ENCODE results near the gene USP40. TPM values are rescaled to one million over a fixed set of nuclear protein-coding genes. Genes with fewer than 3 reads are reported as not detected.

The USP40 gene
- total and polyA plus RNA-seq, 2 experiments from 2014 or later, result 5.7 to 11.7 TPM

GRCh38 chr2:233439191-233439590 is 127.4 kb downstream of the USP40 start (continued):
- TF ChIP-seq, protein P1, sequence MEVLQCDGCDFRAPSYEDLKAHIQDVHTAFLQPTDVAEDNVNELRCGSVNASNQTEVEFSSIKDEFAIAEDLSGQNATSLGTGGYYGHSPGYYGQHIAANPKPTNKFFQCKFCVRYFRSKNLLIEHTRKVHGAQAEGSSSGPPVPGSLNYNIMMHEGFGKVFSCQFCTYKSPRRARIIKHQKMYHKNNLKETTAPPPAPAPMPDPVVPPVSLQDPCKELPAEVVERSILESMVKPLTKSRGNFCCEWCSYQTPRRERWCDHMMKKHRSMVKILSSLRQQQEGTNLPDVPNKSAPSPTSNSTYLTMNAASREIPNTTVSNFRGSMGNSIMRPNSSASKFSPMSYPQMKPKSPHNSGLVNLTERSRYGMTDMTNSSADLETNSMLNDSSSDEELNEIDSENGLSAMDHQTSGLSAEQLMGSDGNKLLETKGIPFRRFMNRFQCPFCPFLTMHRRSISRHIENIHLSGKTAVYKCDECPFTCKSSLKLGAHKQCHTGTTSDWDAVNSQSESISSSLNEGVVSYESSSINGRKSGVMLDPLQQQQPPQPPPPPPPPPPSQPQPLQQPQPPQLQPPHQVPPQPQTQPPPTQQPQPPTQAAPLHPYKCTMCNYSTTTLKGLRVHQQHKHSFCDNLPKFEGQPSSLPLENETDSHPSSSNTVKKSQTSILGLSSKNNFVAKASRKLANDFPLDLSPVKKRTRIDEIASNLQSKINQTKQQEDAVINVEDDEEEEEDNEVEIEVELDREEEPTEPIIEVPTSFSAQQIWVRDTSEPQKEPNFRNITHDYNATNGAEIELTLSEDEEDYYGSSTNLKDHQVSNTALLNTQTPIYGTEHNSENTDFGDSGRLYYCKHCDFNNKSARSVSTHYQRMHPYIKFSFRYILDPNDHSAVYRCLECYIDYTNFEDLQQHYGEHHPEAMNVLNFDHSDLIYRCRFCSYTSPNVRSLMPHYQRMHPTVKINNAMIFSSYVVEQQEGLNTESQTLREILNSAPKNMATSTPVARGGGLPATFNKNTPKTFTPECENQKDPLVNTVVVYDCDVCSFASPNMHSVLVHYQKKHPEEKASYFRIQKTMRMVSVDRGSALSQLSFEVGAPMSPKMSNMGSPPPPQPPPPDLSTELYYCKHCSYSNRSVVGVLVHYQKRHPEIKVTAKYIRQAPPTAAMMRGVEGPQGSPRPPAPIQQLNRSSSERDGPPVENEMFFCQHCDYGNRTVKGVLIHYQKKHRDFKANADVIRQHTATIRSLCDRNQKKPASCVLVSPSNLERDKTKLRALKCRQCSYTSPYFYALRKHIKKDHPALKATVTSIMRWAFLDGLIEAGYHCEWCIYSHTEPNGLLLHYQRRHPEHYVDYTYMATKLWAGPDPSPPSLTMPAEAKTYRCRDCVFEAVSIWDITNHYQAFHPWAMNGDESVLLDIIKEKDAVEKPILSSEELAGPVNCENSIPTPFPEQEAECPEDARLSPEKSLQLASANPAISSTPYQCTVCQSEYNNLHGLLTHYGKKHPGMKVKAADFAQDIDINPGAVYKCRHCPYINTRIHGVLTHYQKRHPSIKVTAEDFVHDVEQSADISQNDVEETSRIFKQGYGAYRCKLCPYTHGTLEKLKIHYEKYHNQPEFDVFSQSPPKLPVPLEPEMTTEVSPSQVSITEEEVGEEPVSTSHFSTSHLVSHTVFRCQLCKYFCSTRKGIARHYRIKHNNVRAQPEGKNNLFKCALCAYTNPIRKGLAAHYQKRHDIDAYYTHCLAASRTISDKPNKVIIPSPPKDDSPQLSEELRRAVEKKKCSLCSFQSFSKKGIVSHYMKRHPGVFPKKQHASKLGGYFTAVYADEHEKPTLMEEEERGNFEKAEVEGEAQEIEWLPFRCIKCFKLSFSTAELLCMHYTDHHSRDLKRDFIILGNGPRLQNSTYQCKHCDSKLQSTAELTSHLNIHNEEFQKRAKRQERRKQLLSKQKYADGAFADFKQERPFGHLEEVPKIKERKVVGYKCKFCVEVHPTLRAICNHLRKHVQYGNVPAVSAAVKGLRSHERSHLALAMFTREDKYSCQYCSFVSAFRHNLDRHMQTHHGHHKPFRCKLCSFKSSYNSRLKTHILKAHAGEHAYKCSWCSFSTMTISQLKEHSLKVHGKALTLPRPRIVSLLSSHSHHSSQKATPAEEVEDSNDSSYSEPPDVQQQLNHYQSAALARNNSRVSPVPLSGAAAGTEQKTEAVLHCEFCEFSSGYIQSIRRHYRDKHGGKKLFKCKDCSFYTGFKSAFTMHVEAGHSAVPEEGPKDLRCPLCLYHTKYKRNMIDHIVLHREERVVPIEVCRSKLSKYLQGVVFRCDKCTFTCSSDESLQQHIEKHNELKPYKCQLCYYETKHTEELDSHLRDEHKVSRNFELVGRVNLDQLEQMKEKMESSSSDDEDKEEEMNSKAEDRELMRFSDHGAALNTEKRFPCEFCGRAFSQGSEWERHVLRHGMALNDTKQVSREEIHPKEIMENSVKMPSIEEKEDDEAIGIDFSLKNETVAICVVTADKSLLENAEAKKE (CRISPR knock-in tag; IDR thresholded peaks at IDR 0.05), result no peak
- TF ChIP-seq ZNF114 (CRISPR knock-in tag; IDR thresholded peaks at IDR 0.05), result no peak

DNA sequence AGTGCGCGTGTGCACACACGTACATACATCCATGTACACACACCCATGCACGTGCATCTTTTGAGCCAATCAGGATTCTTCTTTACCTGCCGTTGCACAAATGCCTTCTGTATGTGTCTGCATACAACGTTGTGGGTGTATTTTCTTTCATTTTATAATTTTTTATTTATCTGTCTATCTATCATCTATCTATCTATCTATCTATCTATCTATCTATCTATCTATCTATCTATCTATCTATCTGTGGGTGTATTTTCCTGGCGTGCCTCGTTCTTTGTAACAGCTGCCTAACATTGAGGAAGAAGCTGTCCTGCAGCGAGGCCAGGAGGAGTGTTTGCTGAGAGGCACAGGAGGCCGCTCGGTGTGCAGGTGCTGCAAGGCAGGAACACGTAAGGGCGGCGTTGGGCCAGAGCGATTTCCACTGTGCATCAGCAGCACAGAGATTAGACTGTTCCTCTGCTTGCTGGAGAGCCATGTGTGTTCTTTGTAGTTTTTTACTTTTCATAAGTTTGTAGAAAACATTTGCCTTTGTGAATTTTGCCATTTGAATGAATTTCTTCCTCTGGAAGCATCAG is 127.9 kb downstream of the USP40 start:
- Histone ChIP-seq H3K4me1 (ENCODE audit: insufficient read depth) (no peaks in the 10 kb centered on the region), H3K27ac (ENCODE audit: low read depth) (no peak overlapping the region), H2AFZ (no peak overlapping the region), H3K4me3 (no peak overlapping the region), H3K36me3 (ENCODE audit: insufficient read depth) (no peaks in the 10 kb centered on the region), H3K79me2 (replicated peaks; ENCODE audit: insufficient read depth) (no peaks in the 10 kb centered on the region), H4K20me1 (replicated peaks; ENCODE audit: insufficient read depth) (no peaks in the 10 kb centered on the region), H3K9me2 (ENCODE audit: insufficient read depth) (no peaks in the 10 kb centered on the region), H3K4me2 (no peak overlapping the region), H3K27me3 (ENCODE audit: insufficient read depth) (no peaks in the 10 kb centered on the region), H3F3A (replicated peaks; ENCODE audit: low read depth) (no peaks in the 10 kb centered on the region)
- TF ChIP-seq EZH2 (IDR thresholded peaks at IDR 0.05; ENCODE audit: low read depth, unreplicated experiment) (no peak), ZNF331 (CRISPR knock-in tag; IDR thresholded peaks at IDR 0.05; ENCODE audit: low read depth) (no peak), CREB1 (CRISPR knock-in tag; IDR thresholded peaks at IDR 0.05; ENCODE audit: low read depth) (no peak), ZNF114 (CRISPR knock-in tag; IDR thresholded peaks at IDR 0.05) (no peak), POLR2AphosphoS5 (IDR thresholded peaks at IDR 0.05; ENCODE audit: low read depth) (no peak)
- no peak overlapping the region for H3K4me3 Mint-ChIP-seq
- 0 out of 2 replicates have a peak overlapping the region, but pooled peaks have one; percentile 18 for H3K27ac Mint-ChIP-seq
- ATAC-seq, result no peak
- peaks cover 6% of the 10 kb centered on the region; the same call in 2 of the 3 replicates for H3K36me3 Mint-ChIP-seq (ENCODE audit: low read depth)
- H3K27me3 Mint-ChIP-seq (ENCODE audit: insufficient read depth, low read depth, poor library complexity), result peaks cover 7% of the 10 kb centered on the region
- H3K9me3 Mint-ChIP-seq, result no peaks in the 10 kb centered on the region
- no peaks in the 10 kb centered on the region; the same call in 2 of the 3 replicates for H3K4me1 Mint-ChIP-seq
- no peak for DNase-seq (ENCODE audit: low spot score)

Data from GM23338 (cell line).